DND-41 (cell line): ENCODE results near the gene LYSMD3.

ENCODE experiments used
- ATAC-seq: fragments of 200-7000 bp; cut with Tn5 transposase; 3 replicates; pipeline ENCODE4 v1.9.1; 2021; ENCODE audit warnings: low read depth; ENCODE audit not compliant: insufficient read depth
- DNase-seq: peaks from one replicate; pipeline ENCODE4 v3.0.0-alpha.2; 2020
- H2AFZ ChIP-seq: 2 replicates; pipeline ENCODE4 v1.6.0; 2012; ENCODE audit warnings: low read depth, low read length
- H3K27ac ChIP-seq: 2 replicates; pipeline ENCODE4 v1.5.1; 2012; ENCODE audit warnings: low read length, inconsistent platforms
- H3K27me3 ChIP-seq: fragments of 200-600 bp; sonication (generic); 2 replicates; pipeline ENCODE4 v1.6.0; 2012; ENCODE audit warnings: low read length, mild to moderate bottlenecking, inconsistent platforms; ENCODE audit not compliant: insufficient read depth, poor library complexity
- H3K36me3 ChIP-seq: 2 replicates; pipeline ENCODE4 v1.5.1; 2012; ENCODE audit warnings: low read length, inconsistent platforms; ENCODE audit not compliant: insufficient read depth
- H3K4me1 ChIP-seq: 2 replicates; pipeline ENCODE4 v1.5.1; 2012; ENCODE audit warnings: mild to moderate bottlenecking, low read length; ENCODE audit not compliant: insufficient read depth
- H3K4me2 ChIP-seq: 2 replicates; pipeline ENCODE4 v1.6.0; 2012; ENCODE audit warnings: mild to moderate bottlenecking, moderate library complexity, low read length, inconsistent platforms; ENCODE audit not compliant: insufficient read depth
- H3K4me3 ChIP-seq, 2 experiments: fragments of 200-600 bp in 1 of 2; shearing (Covaris generic) in 1 of 2; 2 replicates each; pipeline ENCODE4 v1.5.1; 2012 to 2016; ENCODE audit warnings: inconsistent platforms in 2 of 2, low read length in 2 of 2, mild to moderate bottlenecking in 2 of 2, low read depth in 1 of 2, moderate library complexity in 1 of 2
- H3K79me2 ChIP-seq: 2 replicates; pipeline ENCODE4 v1.6.0; 2012; ENCODE audit warnings: low read length, inconsistent platforms; ENCODE audit not compliant: insufficient read depth
- H3K9ac ChIP-seq: 2 replicates; pipeline ENCODE4 v1.6.0; 2012; ENCODE audit warnings: low read depth, mild to moderate bottlenecking, inconsistent platforms, low read length, moderate library complexity
- H3K9me3 ChIP-seq: 2 replicates; pipeline ENCODE4 v1.5.1; 2012; ENCODE audit warnings: low read length, moderate library complexity, mild to moderate bottlenecking, inconsistent platforms; ENCODE audit not compliant: insufficient read depth, severe bottlenecking
- H4K20me1 ChIP-seq: 2 replicates; pipeline ENCODE4 v1.6.0; 2012; ENCODE audit warnings: low read length; ENCODE audit not compliant: insufficient read depth
- CTCF ChIP-seq: IDR thresholded peaks from 2 replicates; pipeline ENCODE4 v1.5.1; 2012; ENCODE audit warnings: borderline replicate concordance, low read length, moderate library complexity, mild to moderate bottlenecking; ENCODE audit not compliant: poor library complexity, severe bottlenecking; ENCODE audit errors: extremely low read depth
- EZH2 ChIP-seq: IDR thresholded peaks from 3 replicates; pipeline ENCODE4 v1.6.1; 2012; ENCODE audit warnings: borderline replicate concordance, low read depth, mild to moderate bottlenecking, moderate library complexity, low read length, inconsistent platforms; ENCODE audit not compliant: severe bottlenecking

The LYSMD3 gene

GRCh38 chr5:90570034-90570433, 40.6 kb upstream of the LYSMD3 start:
- H3K9me3 ChIP-seq, result no peaks in the 10 kb centered on the region
- H3K27ac ChIP-seq, result no peak overlapping the region
- ATAC-seq (no peak), DNase-seq (no peak)
- TF ChIP-seq CTCF (no peak), EZH2 (no peak)
- no peak overlapping the region for H3K4me2 ChIP-seq
- H3K4me1 ChIP-seq, result no peaks in the 10 kb centered on the region
- no peaks in the 10 kb centered on the region for H3K36me3 ChIP-seq
- no peak overlapping the region for H3K9ac ChIP-seq
- no peak overlapping the region for H2AFZ ChIP-seq
- H4K20me1 ChIP-seq, result no peaks in the 10 kb centered on the region
- H3K4me3 ChIP-seq, result no peak overlapping the region
- no peaks in the 10 kb centered on the region for H3K27me3 ChIP-seq
- H3K79me2 ChIP-seq, result no peaks in the 10 kb centered on the region

GRCh38 chr5:90569084-90569483, 39.7 kb upstream of the LYSMD3 start:
- Histone ChIP-seq H2AFZ (no peak overlapping the region), H3K27ac (no peak overlapping the region), H3K9ac (no peak overlapping the region), H3K27me3 (no peaks in the 10 kb centered on the region), H3K79me2 (no peaks in the 10 kb centered on the region), H3K36me3 (no peaks in the 10 kb centered on the region), H3K9me3 (no peaks in the 10 kb centered on the region), H4K20me1 (no peaks in the 10 kb centered on the region), H3K4me2 (no peak overlapping the region), H3K4me1 (no peaks in the 10 kb centered on the region), H3K4me3 (no peak overlapping the region)
- DNase-seq (no peak), ATAC-seq (no peak)
- TF ChIP-seq EZH2, result no peak
- TF ChIP-seq CTCF, result no peak

GRCh38 chr5:90565491-90565890, 36.1 kb upstream of the LYSMD3 start:
- no peak for TF ChIP-seq EZH2
- TF ChIP-seq CTCF, result no peak
- Histone ChIP-seq H3K9me3 (no peaks in the 10 kb centered on the region), H3K4me1 (no peaks in the 10 kb centered on the region), H3K27ac (no peak overlapping the region), H3K9ac (no peak overlapping the region), H3K4me2 (no peak overlapping the region), H3K4me3 (no peak overlapping the region), H4K20me1 (no peaks in the 10 kb centered on the region), H3K27me3 (peaks cover 4% of the 10 kb centered on the region), H3K36me3 (no peaks in the 10 kb centered on the region), H3K79me2 (no peaks in the 10 kb centered on the region), H2AFZ (no peak overlapping the region)
- DNase-seq (no peak), ATAC-seq (no peak)

- Histone ChIP-seq H3K9ac (no peak overlapping the region), H4K20me1 (no peaks in the 10 kb centered on the region), H3K4me3 (no peak overlapping the region), H3K36me3 (no peaks in the 10 kb centered on the region), H3K9me3 (no peaks in the 10 kb centered on the region), H3K79me2 (no peaks in the 10 kb centered on the region), H2AFZ (no peak overlapping the region), H3K4me2 (no peak overlapping the region), H3K27me3 (peaks cover 4% of the 10 kb centered on the region), H3K27ac (no peak overlapping the region), H3K4me1 (no peaks in the 10 kb centered on the region)
- TF ChIP-seq CTCF (no peak), EZH2 (no peak)
- no peak for DNase-seq
- no peak for ATAC-seq
Observed at GRCh38 chr5:90563108-90563507, 33.7 kb upstream of the LYSMD3 start.
